ENCODE measurements around the gene STON1.

DNA sequence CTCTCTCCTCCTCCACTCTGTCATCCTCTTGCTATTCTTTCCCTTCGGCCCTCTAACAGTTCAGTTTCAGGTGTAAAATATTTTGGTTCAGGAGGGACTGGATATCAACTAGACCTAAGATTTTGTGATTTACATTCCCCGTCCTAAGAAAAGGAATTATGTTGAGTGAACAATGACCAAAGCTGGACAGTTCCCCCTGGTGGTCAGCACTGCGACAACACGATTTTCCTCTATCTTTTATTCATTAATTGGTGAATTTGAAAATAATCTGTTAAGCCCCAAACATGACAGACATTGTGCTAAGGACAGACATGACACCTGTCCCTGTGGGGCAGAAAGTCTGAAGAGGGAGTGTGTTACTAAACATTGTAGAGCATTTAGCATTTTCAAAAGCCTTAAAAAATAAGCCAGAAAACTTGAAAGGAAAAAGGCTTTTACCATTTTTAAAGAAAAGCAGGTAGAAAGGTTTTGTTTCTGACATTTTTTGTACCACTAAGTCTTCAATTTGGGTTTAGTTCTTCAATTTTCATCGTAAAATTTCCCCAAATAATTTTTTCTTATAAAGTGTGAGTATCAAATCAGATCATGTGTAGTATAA lies 59.3 kb downstream of the STON1 start:
- TF ChIP-seq POLR2A (IDR thresholded peaks at IDR 0.05) = no peak
- no peak for TF ChIP-seq POLR2AphosphoS5 (IDR thresholded peaks at IDR 0.05)

All from prostate gland (tissue), 1 donor.